ENCODE measurements around the gene BCL7C.
A peak's percentile ranks its signal among the peaks of the same experiment; 100 is the strongest.

The BCL7C gene

DNA sequence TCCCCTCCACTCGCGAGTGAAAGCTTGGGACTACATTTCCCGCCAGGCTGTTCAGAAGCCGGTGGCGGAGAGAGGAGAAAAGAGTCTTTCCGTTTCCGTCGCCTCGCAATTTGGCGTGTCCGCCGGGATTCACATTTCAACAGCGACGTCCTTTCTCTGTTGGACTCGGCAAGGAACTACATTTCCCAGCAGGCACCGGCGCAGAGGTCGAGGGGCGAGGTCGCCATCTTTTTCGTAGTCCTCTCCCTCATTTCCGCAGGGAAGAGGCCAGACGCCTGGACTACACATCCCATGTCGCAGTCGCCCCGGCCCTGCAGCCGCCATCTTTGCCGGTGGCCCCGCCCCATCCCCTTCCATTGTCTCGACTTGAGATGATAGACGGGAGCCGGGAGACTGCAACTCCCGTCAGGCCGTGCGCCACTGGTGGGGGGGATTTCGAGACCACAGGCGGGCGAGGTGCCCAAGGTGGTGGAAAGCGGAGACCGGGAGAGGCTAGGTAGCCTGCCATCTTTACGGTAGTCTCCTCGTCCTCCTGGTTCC, 28.6 kb upstream of the BCL7C start:
- DNase-seq = peak; percentile 99

DNA sequence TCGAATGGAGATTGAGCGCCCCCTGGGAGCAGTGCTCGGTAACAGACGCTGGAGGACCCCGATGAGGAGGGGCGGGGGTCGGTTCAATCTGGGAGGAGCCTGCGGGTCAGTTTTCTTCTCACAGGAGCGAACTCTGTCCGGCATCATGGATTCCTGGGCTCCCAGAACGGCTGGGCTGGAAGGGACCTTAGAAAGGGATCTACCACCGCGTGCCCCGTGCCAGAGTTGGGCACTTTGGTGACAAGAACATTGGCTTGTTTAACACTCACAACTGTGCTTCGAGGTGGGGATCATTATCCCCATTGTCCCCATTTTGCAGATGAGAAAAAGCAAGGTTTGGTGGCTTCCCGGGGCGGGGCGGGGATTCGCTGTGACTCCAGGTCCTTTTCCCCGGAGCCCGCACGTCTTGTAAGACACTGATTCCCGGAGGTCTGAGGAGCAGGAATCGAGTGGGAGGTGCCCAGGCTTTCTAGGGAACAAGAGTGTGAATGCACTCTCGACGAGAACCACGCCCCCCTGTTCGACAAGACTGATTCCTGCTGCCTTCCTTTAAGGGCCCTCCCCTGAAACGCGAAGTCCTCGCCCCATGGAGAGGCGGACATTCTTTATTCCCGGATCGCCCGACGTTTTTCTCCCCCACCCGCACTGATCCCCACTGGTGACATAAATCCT, 28.0 kb upstream of the BCL7C start:
- DNase-seq = peak; percentile 93

DNA sequence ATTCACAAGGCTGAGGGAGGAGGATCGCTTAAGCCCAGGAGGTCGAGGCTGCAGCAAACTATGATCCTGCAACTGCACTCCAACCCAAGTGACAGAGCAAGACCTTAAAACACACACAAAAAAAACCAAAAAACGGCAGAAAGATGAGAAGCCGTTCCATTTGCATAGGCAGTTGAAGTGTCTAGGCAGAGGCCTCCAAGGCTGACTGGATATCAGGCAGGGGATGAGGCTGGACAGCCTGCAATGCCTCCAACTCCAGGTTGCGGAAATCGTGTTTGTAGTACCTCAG, 27.5 kb upstream of the BCL7C start:
- DNase-seq = no peak

DNA sequence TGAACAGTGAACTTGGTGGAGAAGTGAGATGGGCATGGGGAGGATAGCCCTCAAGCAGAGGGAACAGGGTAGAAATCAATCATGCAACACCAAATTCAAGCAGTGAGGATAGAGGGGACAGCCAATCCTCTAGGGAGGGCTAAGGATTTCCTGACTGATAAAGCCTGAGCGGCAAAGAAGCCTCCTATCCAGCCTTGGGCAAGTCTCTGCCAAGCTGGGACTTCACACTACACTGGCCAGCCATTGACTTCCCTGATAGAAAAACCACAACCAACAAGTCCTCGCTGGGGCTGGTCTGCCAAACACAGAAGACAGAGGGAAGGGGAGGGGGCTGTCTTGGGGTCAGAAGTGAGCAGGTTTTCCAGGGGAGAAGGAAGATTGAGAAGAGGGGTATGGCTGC, 27.0 kb upstream of the BCL7C start:
- DNase-seq = no peak

DNA sequence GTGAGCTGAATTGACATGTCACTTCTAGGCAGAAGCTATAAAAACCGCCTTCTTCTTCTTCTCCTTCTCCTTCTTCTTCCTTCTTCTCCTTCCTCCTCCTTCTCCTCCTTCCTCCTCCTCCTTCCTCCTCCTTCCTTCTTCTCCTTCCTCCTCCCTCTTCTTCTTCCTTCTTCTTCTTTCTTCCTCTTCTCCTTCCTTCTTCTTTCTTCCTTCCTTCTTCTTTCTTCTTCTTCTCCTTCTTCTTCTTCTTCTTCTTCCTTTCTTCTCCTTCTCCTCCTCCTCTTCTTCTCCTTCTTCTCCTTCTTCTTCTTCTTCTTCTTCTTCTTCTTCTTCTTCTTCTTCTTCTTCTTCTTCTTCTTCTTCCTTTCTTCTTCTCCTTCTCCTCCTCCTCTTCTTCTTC, 24.7 kb upstream of the BCL7C start:
- DNase-seq = no peak

DNA sequence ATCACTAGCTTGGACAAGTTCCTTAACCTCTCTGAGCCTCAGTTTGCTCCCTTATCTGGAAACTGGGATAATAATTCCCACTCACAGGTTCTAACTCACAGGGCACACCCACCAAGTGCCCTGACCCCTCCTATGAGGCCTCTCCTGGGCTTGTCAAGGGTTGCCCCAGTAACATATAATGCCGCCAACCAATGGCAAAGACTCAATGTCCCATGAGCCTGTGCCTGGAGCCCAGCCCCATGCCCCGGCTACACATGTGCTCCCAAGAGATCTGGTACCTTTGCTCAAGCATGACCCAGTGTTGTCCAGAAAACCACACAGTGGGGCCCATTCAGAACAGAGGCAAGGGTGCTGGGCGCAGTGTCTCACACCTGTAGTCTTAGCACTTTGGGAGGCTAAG, 21.0 kb upstream of the BCL7C start:
- DNase-seq = no peak

DNA sequence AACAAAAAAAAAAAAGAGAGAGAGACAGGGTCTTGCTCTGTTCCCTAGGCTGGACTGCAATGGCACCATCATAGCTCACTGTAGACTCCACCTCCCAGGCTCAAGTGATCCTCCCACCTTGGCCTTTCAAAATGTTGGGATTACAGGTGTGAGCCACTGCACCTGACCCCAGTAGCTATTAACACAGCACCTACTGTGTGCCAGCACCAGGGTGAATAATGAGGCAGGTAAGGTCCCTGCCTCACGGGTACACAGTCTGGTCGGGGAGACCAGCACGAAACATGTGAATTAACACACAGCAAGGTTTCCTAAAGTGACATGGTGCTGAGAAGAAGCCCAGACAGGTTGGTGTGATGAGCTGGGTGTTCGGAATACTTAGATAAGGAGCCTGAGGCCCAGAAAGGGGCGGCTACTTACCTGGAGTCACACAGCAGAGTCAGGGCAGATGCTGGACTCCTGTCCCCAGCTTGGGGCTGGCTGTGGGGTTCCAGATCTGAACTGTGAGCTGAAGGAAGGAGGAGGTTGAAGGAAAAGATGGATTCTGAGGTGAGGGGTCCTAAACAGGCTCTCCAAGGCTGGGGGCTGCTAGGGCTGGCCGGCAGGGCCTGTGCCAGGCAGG, 19.0 kb upstream of the BCL7C start:
- no peak for DNase-seq

DNA sequence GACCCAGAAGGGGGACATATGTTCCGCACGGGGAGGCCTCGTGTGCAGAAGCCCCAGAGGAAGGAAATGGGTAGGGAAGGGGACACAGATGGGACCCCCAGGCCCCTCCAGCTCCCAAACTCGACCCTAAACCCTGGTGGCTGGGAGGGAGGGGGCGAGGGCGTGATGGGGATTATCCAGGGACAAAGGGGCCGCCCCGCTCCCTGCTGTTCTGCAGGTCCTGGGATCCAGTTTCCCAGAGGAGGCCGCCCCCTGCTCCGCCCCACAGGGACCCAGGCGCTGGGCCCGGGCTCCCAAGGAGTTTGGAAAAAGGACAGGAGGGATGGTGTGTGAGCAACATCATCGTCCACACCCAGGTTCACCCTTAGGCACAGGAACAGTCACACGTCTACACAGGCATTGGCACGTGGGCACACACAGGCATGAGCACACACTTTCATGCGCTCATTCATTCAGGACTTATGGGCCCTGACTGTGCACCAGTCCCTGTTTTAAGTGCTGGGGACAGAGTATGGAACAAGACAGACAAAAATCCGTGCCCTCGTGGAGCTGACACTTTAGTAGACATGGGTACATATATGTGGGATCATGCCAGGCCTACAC, 16.7 kb upstream of the BCL7C start:
- DNase-seq = no peak

DNA sequence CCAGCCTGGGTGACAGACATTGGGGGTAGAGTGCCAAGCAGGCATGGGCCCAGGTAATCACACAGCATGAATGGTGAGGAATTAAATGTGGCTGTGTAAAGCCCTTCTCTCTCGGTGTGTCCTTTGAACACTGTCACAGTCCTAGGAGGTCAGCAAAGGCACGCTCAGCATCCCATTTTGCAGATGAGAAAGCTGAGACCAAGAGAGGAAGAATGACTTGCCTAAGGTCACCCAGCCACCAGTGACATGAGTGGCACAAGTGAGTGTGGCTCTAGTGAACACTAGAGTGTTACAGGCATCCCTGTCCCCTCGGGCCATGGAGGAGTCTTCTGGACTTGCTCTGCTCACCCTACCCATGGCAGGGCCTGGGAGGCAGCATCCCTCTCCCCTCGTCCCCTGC, 13.2 kb upstream of the BCL7C start:
- no peak for DNase-seq

DNA sequence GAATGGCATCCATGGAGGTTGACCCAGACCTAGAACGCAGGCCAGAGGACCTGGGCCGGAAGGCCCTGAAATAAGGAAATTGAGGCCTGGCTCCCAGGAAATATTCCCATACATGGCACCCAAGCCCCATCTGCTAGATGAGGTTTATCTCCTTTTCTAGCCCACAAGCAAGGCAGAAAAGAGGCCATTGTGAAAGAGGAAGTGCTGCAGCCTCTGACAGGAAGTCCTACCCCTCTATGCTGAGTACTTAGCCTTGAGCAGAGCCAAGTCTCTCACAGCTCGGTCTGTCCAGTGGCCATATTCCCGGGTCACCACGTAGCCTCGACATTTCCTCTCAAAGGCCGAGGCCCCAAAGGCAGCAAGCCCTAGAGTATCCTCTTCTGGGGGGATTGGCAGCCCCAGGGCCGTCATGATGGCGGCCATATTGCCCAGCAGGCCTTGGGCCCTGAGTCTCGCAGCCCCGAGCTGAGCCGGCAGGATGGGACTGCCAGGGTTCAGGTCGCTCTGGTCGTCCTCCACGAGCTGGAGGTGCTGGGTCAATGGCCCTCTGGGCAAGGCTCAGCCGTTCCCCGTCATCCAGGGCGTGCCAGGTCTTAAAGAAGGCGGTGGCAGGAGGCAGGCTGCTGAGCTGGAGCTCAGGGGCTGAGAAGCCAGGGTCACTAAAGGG, 10.4 kb upstream of the BCL7C start:
- no peak for DNase-seq

DNA sequence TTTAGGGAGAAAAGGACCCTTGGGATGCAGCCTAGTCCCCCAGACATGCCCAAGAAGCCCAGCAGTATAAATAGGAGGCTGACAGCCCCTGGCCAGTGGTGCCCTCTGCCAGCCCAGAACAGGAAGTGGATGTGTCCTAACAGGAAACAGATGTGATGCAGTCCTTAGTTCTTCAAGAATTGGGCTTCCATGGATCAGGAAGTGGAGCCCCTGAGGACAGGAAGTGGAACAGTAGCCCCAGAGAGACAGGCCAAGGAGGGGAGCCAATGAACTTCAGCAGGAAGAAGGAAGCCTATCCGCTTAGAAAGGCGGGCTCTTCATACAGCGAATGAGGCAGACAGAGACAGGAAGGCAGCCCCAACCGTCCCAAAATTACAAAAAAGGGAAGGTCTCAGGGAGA, 9.7 kb upstream of the BCL7C start:
- DNase-seq = no peak

DNA sequence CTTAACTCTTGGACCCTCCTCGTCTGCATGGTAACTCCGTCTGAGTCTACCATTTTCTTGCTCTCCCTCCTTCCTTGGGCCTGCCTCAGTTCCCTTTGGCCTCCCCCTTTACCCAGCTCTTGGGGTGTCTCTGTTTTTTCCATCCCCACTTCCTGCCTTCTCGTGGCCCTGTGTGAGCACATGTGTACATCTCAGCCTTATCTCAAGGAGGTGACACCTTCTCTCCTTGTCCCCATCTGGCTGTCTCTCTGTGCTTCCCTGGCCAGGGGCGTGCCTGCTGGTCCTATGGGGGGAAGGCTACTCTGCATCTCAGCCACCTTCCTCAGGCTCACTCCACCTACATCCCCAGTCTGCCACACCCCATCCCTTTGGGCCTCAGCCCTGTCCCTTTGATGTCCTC, 9.1 kb upstream of the BCL7C start:
- DNase-seq = peak; percentile 76

DNA sequence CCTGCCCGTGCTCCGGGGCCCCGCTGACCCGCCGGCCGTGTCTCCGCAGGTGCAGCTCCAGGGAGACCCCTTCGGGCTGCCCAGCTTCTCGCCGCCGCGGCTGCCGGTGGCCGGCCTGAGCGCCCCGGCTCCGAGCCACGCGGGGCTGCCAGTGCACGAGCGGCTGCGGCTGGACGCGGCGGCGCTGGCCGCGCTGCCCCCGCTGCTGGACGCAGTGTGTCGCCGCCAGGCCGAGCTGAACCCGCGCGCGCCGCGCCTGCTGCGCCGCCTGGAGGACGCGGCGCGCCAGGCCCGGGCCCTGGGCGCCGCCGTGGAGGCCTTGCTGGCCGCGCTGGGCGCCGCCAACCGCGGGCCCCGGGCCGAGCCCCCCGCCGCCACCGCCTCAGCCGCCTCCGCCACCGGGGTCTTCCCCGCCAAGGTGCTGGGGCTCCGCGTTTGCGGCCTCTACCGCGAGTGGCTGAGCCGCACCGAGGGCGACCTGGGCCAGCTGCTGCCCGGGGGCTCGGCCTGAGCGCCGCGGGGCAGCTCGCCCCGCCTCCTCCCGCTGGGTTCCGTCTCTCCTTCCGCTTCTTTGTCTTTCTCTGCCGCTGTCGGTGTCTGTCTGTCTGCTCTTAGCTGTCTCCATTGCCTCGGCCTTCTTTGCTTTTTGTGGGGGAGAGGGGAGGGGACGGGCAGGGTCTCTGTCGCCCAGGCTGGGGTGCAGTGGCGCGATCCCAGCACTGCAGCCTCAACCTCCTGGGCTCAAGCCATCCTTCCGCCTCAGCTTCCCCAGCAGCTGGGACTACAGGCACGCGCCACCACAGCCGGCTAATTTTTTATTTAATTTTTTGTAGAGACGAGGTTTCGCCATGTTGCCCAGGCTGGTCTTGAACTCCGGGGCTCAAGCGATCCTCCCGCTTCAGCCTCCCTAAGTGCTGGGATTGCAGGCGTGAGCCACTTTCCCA, 8.4 kb upstream of the BCL7C start:
- DNase-seq = peak; percentile 89

DNA sequence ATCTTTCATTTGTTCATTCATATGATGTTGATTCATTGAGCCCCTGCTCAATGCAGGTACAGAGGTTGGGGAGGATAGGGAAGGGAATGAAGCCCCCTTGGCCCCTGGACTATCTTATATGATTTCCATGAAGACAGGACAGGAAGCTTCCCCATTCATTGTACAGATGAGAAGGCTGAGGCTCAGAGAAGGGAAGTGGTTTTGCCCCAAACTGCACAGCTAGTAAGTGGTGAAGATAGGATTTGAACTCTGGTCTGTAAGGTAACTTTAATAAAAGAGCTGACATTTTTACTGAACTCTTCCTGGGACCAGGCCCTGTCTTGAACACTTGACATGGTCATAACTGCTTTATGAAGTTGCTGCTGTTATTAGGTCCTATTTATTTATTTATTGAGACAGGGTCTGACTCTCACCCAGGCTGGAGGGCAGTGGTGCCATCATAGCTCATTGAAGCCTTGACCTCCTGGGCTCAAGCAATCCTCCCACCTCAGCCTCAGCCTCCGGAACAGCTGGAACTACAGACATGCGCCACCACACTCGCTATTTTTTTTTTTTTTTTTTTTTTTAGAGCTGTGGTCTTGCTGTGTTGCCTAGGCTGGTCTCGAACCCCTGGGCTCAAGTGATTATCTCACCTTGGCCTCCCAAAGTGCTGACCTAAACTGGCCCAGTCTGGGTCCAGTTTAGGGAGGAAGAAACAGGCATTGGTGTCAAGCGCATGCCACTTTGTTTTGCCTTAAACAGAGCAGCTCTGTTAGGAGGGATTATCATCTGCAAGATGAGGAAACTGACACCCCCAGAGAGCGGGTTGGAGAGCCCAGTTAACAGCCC, 7.5 kb upstream of the BCL7C start:
- DNase-seq = no peak

DNA sequence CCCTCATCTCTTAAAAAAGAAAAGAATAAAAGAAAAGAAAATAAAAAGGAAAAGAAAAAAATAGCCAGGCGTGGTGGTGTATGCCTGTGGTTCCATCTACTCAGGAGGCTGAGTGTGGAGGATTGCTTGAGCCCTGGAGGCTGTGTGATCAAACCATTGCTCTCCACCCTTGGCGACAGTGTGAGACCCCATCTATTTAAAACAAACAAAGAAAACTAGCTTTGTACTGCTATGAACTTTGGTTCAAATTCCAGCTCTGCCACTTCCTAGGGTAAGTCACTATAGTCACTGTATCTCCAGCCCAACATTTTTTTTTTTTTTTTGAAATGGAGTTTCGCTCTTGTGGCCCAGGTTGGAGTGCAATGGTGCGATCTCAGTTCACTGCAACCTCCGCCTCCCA, 6.7 kb upstream of the BCL7C start:
- no peak for DNase-seq

DNA sequence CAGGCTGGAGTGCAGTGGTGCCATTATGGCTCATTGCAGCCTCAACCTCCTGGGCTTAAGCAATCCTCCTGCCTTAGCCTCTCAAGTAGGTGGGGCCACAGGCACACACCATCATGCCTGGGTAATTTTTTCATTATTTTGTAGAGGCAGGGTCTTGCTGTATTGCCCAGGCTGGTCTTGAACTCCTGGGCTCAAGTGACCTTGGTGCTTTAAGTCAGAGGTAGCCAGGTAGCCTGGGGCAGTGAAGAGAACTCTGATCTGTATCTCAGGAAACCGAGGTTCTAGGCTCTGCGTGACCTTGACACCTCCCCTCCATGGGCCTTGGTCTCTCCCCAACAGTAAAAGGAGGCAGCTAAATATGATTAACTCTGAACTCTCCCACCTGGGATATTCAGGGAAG, 5.9 kb upstream of the BCL7C start:
- DNase-seq = no peak

DNA sequence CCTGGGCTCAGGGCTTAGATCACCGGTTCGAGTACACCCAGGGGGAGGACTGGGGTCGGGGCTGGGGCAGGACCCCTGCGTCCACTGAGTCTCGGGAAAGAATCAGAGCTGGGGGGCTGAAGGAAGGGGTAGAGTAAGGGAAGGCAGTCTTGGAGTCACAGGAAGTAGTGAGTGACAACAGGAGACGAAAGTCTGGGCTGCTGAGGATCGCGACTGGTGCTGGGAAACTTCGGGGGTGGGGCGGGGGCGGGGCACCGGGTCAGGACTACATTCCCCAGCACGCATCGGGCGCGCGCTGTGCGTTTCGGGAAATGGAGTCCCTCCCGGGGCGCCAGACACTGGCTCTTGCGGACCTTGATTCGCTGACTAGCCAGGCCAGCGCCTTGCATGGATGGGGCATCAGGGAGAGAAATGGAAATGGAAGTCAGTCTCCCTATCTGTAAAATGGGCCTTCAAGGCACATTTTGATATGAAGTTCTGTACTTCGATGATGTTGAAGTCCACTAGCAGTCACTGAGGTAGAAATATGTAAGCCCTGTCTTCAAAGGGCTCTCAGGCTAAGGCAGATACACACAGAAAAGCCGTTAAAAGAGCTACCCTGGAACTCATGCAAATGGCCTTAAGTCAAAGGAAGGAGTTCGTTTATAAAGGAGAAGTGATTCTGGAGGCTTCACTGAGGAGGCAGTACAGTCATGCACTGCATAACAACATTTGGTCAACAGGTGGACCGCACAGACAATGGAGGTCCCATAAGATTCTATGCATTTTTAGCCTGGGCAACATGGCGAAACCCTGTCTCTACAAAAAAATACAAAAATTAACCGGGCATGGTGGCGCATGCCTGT, 3.2 kb upstream of the BCL7C start:
- DNase-seq = peak; percentile 90

DNA sequence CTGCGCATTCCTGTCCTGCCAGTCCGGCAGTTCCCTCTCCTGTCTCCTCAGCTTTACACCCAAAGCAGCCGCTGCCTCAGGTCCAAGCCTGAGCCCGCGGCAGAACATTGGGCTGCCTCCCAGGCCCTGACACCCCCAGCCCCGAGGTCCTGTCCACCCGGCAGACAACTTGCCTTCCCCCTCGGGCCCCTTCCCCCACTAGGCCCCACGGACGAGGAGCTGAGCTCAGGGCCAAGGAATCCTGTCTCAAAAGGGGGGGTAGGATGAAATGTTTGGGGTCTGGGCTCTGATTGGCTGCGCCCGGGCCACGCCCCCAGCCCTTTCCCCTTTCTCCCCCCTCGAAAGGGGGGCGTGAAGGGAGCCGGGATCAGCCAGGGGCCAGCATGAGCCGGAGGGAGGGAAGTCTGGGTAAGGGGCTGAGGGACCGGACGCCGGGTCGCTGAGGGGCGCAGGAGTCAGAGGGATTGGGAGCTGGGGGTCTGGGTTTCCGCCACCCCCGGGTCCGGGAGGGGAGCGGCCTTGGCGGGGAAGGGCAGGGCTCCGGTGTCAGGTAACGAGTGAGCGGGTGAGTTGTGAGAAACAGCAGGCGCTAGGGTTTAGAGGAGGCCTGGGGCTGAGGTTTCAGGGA, 2.5 kb upstream of the BCL7C start, which contains the start of gene CTF1:
Gene CTF1, plus strand, starts transcription at position 354 of the 628 bp plus-strand sequence. Its CDS starts 30 bp downstream, at position 384.
- no peak for DNase-seq

DNA sequence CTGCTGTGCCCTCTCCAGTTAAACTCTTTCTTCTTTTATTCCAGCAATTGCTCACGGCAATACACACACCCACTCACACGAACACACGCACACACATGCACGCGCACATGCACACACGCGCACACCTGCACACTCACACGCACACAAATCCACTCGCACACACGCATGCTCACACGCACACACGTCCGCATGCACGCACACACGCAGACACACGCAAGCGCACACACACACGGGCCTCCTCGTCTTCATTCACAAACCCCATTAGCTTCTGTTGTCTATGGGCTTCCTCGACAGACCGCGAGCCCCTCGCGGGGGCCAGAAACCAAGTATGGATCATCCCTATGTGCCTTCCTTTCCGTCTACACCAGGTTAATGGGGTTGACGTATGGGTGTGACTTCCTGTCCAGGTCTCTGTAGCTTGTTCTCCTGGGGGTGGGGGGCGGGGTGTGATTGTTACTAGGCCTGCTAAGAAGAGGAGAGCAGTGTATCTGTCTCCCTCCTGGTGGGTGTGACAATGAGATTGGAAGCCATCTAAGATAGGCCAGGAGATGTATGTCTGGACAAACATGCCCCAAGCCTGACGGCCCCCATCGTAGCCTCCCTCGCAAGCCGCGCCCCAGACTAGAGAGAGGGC, 1.9 kb upstream of the BCL7C start:
- DNase-seq = no peak

Measured in activated CD8-positive, alpha-beta memory T cell treated with anti-CD3 and anti-CD28 coated beads for 24 hours (primary cell).